Measurements from ENCODE around the gene ADGRV1.
"Not testable (repeated sequence)": the region's sequence is repeated elsewhere in the genome, so short reads cannot be mapped to it uniquely, and the experiment has no call there.

Gene ADGRV1

DNA sequence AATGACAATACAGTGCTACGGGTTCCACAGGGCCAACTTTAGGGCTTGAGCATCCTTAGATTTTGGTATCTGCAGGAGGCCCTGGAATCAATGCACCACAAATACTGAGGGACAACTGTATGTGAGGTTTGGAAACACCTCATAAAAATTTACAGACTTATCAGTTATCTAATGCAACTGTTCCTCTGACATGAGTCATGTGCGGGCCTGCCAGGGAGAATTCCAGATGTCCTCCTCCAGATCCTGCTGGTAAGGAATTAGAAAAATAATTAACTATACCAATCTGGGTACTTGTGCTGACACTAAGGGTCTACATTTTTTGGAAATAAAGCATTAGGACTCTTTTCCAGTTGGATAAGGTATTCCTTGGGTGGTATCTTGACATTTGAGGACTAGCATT lies 491.2 kb downstream of the ADGRV1 start:
- no peaks in the 10 kb centered on the region for H3K36me3 ChIP-seq (ENCODE audit: insufficient read depth, insufficient read length, low read length)
- no peak overlapping the region for H3K9ac ChIP-seq (ENCODE audit: insufficient read length, low read depth)
- no peak for TF ChIP-seq YY1 (IDR thresholded peaks at IDR 0.05; ENCODE audit: insufficient read depth, insufficient read length)
- TF ChIP-seq ZNF274 (IDR thresholded peaks at IDR 0.05; ENCODE audit: low read depth, low read length), result no peak
- no peak for TF ChIP-seq SUZ12 (IDR thresholded peaks at IDR 0.05; ENCODE audit: extremely low read depth, insufficient read depth, insufficient read length)
- no peaks in the 10 kb centered on the region for H3K4me1 ChIP-seq (ENCODE audit: insufficient read depth, insufficient read length)
- no peaks in the 10 kb centered on the region for H3K27me3 ChIP-seq (ENCODE audit: insufficient read depth, insufficient read length)
- no peak for DNase-seq (ENCODE audit: low read depth, low spot score)
- H3K9me3 ChIP-seq (ENCODE audit: insufficient read depth, low read length), result no peaks in the 10 kb centered on the region
- H3K4me3 ChIP-seq (ENCODE audit: insufficient read length, low read depth), result no peak overlapping the region

DNA sequence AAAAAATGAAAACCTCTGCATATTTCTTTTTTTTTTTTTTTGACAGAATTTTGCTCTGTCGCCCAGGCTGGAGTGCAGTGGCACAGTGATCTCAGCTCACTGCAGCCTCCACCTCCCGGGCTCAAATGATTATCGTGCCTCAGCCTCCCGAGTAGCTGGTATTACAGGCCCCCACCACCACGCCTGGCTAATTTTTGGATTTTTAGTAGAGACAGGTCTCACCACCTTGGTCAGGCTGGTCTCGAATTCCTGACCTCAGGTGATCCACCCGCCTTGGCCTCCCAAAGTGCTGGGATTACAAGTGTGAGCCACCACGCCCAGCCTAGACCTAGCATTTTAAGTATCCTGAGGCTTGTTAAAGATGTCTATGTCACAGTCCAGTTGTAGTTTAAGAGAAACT lies 493.8 kb downstream of the ADGRV1 start:
- H3K4me1 ChIP-seq (ENCODE audit: insufficient read depth, insufficient read length); H3K27me3 ChIP-seq (ENCODE audit: insufficient read depth, insufficient read length): not testable (repeated sequence)

DNA sequence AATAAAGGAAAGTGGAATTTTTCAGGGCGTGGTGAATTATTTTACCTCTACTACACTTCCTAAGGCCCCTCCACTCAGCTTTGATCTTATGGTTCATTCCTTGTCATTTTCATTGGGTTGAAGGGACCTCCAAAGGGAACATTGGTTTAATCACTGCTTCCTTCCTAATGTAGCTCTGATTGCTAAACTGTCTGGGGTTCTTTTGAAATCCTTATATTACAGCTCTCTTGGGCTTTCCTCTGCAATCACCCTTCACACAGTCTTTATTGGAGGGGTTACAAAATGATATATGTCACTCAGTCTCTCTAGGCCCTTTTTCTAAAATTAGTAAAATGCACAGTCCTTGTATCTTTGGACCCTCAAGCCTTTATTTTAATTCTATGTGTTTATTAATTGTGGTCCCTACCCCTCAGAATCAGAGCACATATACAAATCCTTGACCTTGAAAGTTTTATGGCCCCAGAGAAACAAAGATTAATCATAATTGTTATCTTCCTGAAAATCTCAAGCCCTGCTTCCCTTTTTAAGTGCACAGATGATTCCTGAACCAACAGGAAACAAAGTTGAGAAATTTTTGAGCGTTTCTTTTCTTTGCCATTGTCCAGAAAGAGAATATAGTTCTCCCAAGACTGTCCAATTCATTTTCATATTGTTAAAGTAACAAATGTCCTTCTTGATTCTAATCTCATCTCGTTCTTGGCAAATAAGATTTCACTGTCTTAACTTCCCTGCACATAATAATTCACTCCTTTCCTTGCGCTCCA lies 494.6 kb downstream of the ADGRV1 start:
- no peaks in the 10 kb centered on the region for H3K27me3 ChIP-seq (ENCODE audit: insufficient read depth, insufficient read length)
- H3K4me1 ChIP-seq (ENCODE audit: insufficient read depth, insufficient read length), result no peaks in the 10 kb centered on the region
- TF ChIP-seq SUZ12 (IDR thresholded peaks at IDR 0.05; ENCODE audit: extremely low read depth, insufficient read depth, insufficient read length), result no peak
- no peak for TF ChIP-seq YY1 (IDR thresholded peaks at IDR 0.05; ENCODE audit: insufficient read depth, insufficient read length)
- no peak for TF ChIP-seq ZNF274 (IDR thresholded peaks at IDR 0.05; ENCODE audit: low read depth, low read length)
- H3K4me3 ChIP-seq (ENCODE audit: insufficient read length, low read depth), result no peak overlapping the region
- H3K9ac ChIP-seq (ENCODE audit: insufficient read length, low read depth), result no peak overlapping the region
- H3K36me3 ChIP-seq (ENCODE audit: insufficient read depth, insufficient read length, low read length), result no peaks in the 10 kb centered on the region
- H3K9me3 ChIP-seq (ENCODE audit: insufficient read depth, low read length), result no peaks in the 10 kb centered on the region
- no peak for DNase-seq (ENCODE audit: low read depth, low spot score)

More for the DNA sequence above, 493.8 kb downstream of the ADGRV1 start:
- not testable (repeated sequence) for H3K9ac ChIP-seq (ENCODE audit: insufficient read length, low read depth); H3K9me3 ChIP-seq (ENCODE audit: insufficient read depth, low read length); DNase-seq (ENCODE audit: low read depth, low spot score); H3K4me3 ChIP-seq (ENCODE audit: insufficient read length, low read depth); H3K36me3 ChIP-seq (ENCODE audit: insufficient read depth, insufficient read length, low read length)

DNA sequence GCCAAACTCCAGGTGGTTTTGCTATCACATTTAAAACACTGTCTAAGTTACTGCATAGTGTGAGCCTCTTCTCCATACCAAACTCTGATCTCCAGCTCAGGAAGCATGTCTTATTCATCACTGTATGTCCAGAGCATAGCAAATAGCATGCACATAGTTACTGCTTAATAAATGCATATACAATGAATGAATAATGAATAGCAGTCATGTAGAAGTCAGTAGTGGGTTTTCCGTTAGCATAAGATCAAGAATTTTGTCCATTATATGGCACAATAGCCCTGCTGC lies 495.1 kb downstream of the ADGRV1 start:
- Histone ChIP-seq H3K4me1 (ENCODE audit: insufficient read depth, insufficient read length) (no peaks in the 10 kb centered on the region), H3K9me3 (ENCODE audit: insufficient read depth, low read length) (no peaks in the 10 kb centered on the region), H3K9ac (ENCODE audit: insufficient read length, low read depth) (no peak overlapping the region), H3K36me3 (ENCODE audit: insufficient read depth, insufficient read length, low read length) (no peaks in the 10 kb centered on the region), H3K4me3 (ENCODE audit: insufficient read length, low read depth) (no peak overlapping the region), H3K27me3 (ENCODE audit: insufficient read depth, insufficient read length) (no peaks in the 10 kb centered on the region)
- no peak for DNase-seq (ENCODE audit: low read depth, low spot score)
- TF ChIP-seq ZNF274 (IDR thresholded peaks at IDR 0.05; ENCODE audit: low read depth, low read length), result no peak
- TF ChIP-seq SUZ12 (IDR thresholded peaks at IDR 0.05; ENCODE audit: extremely low read depth, insufficient read depth, insufficient read length), result no peak
- TF ChIP-seq YY1 (IDR thresholded peaks at IDR 0.05; ENCODE audit: insufficient read depth, insufficient read length), result no peak

DNA sequence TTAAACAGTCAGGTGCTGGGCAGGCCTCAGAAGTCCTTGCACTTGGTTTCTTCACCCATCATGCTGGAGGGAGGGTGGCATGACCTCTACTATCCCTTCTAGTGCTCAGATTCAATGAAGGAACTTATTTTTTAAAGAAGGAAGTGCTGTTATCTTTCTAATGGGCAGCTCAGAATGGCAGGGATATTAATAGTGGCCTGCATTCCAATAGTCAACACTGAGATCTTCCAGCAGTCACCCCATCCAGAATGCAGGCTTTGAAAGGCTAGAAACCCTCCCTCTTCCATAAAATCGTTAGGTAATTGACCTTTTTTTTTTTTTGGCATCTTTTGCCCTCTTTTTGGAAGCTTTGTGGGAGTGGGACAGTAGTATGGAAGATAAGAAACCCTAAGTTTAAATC lies 499.6 kb downstream of the ADGRV1 start:
- Histone ChIP-seq H3K4me3 (ENCODE audit: insufficient read length, low read depth) (no peak overlapping the region), H3K36me3 (ENCODE audit: insufficient read depth, insufficient read length, low read length) (no peaks in the 10 kb centered on the region), H3K9me3 (ENCODE audit: insufficient read depth, low read length) (no peaks in the 10 kb centered on the region), H3K27me3 (ENCODE audit: insufficient read depth, insufficient read length) (no peaks in the 10 kb centered on the region), H3K4me1 (ENCODE audit: insufficient read depth, insufficient read length) (no peaks in the 10 kb centered on the region), H3K9ac (ENCODE audit: insufficient read length, low read depth) (no peak overlapping the region)
- DNase-seq (ENCODE audit: low read depth, low spot score), result no peak
- TF ChIP-seq YY1 (IDR thresholded peaks at IDR 0.05; ENCODE audit: insufficient read depth, insufficient read length) (no peak), SUZ12 (IDR thresholded peaks at IDR 0.05; ENCODE audit: extremely low read depth, insufficient read depth, insufficient read length) (no peak), ZNF274 (IDR thresholded peaks at IDR 0.05; ENCODE audit: low read depth, low read length) (no peak)

DNA sequence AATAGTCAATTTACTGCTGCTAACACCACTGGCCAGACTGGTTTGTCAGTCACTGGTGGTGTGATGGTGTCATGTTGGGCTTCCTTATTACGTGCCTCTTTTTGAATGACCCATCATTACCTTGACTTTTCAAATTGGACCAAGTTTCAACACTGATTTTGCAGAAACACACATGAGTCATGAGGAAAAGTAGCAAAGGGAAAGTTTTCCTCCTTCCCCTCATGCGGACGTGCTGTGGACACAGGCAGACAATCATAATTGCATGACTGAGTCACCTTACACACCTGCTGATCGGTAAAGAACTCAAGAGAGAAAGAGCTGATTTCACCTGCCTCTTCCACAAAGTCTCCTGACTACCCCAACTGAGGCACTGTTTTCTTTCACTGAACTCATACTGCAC lies 500.0 kb downstream of the ADGRV1 start:
- Histone ChIP-seq H3K4me3 (ENCODE audit: insufficient read length, low read depth) (no peak overlapping the region), H3K4me1 (ENCODE audit: insufficient read depth, insufficient read length) (no peaks in the 10 kb centered on the region), H3K9me3 (ENCODE audit: insufficient read depth, low read length) (no peaks in the 10 kb centered on the region), H3K36me3 (ENCODE audit: insufficient read depth, insufficient read length, low read length) (no peaks in the 10 kb centered on the region), H3K27me3 (ENCODE audit: insufficient read depth, insufficient read length) (no peaks in the 10 kb centered on the region), H3K9ac (ENCODE audit: insufficient read length, low read depth) (no peak overlapping the region)
- DNase-seq (ENCODE audit: low read depth, low spot score), result no peak
- TF ChIP-seq SUZ12 (IDR thresholded peaks at IDR 0.05; ENCODE audit: extremely low read depth, insufficient read depth, insufficient read length), result no peak
- no peak for TF ChIP-seq ZNF274 (IDR thresholded peaks at IDR 0.05; ENCODE audit: low read depth, low read length)
- TF ChIP-seq YY1 (IDR thresholded peaks at IDR 0.05; ENCODE audit: insufficient read depth, insufficient read length), result no peak

DNA sequence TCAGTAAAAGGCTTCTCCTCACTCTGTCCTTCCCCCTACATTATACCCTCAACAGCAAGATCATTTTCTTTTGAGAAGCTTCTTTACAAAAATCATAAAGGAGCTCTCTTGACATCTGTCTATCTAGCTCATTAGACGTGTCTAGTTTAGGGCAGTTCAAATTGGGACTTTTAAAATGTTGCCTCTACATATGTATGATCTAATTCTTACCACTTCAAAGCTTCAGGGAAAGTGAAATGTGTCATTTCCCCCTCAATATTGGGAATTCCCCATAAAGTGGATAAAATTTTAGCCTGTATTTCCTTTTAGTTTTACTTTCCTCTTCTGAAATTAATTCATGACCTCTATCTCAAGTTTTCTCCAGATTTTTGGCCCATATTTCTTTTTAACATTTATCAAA lies 500.8 kb downstream of the ADGRV1 start:
- no peaks in the 10 kb centered on the region for H3K9me3 ChIP-seq (ENCODE audit: insufficient read depth, low read length)
- H3K36me3 ChIP-seq (ENCODE audit: insufficient read depth, insufficient read length, low read length), result no peaks in the 10 kb centered on the region
- DNase-seq (ENCODE audit: low read depth, low spot score), result no peak
- no peaks in the 10 kb centered on the region for H3K4me1 ChIP-seq (ENCODE audit: insufficient read depth, insufficient read length)
- H3K27me3 ChIP-seq (ENCODE audit: insufficient read depth, insufficient read length), result no peaks in the 10 kb centered on the region
- TF ChIP-seq ZNF274 (IDR thresholded peaks at IDR 0.05; ENCODE audit: low read depth, low read length) (no peak), SUZ12 (IDR thresholded peaks at IDR 0.05; ENCODE audit: extremely low read depth, insufficient read depth, insufficient read length) (no peak), YY1 (IDR thresholded peaks at IDR 0.05; ENCODE audit: insufficient read depth, insufficient read length) (no peak)
- no peak overlapping the region for H3K9ac ChIP-seq (ENCODE audit: insufficient read length, low read depth)
- H3K4me3 ChIP-seq (ENCODE audit: insufficient read length, low read depth), result no peak overlapping the region
